Mesenchymal stem cell (in vitro differentiated cells and primary cell): Measurements from ENCODE around the gene PPP1R13B.

Experiments used
- DNase-seq: peaks from one replicate; pipeline ENCODE4 v3.0.0-alpha.2; 2013
- H2AFZ ChIP-seq: one replicate; pipeline ENCODE4 v1.6.1; 2013; ENCODE audit warnings: low read depth, mild to moderate bottlenecking, control low read depth, inconsistent platforms, low read length, moderate library complexity
- H2AK5ac ChIP-seq: 2 replicates; pipeline ENCODE4 v1.6.1; 2013; ENCODE audit warnings: low read length, moderate library complexity, mild to moderate bottlenecking, inconsistent platforms; ENCODE audit not compliant: severe bottlenecking
- H2BK120ac ChIP-seq: one replicate; pipeline ENCODE4 v1.6.1; 2013; ENCODE audit warnings: low read depth, mild to moderate bottlenecking, inconsistent platforms, low read length, moderate library complexity
- H2BK12ac ChIP-seq, 2 experiments: one replicate each; pipeline ENCODE4 v1.6.1; 2013; ENCODE audit warnings: inconsistent platforms in 2 of 2, low read length in 2 of 2, mild to moderate bottlenecking in 2 of 2, moderate library complexity in 2 of 2, control low read depth in 1 of 2
- H2BK15ac ChIP-seq: one replicate; pipeline ENCODE4 v1.6.1; 2013; ENCODE audit warnings: mild to moderate bottlenecking, low read depth, inconsistent platforms; ENCODE audit not compliant: poor library complexity, severe bottlenecking
- H2BK5ac ChIP-seq: 2 replicates; pipeline ENCODE4 v1.6.1; 2013; ENCODE audit warnings: low read depth, mild to moderate bottlenecking, low read length, control low read depth, inconsistent platforms; ENCODE audit not compliant: poor library complexity, severe bottlenecking
- H3K14ac ChIP-seq, 2 experiments: one replicate each; pipeline ENCODE4 v1.6.1; 2013; ENCODE audit warnings: inconsistent platforms in 2 of 2, low read length in 2 of 2, control low read depth in 1 of 2, mild to moderate bottlenecking in 1 of 2, moderate library complexity in 1 of 2
- H3K18ac ChIP-seq, 2 experiments: one replicate each; pipeline ENCODE4 v1.6.1; 2013; ENCODE audit warnings: inconsistent platforms in 2 of 2, low read length in 2 of 2, control low read depth in 1 of 2, low read depth in 1 of 2, mild to moderate bottlenecking in 1 of 2
- H3K23ac ChIP-seq, 2 experiments: one replicate each; pipeline ENCODE4 v1.6.1; 2013; ENCODE audit warnings: inconsistent platforms in 2 of 2, low read length in 2 of 2, mild to moderate bottlenecking in 2 of 2, moderate library complexity in 2 of 2, control low read depth in 1 of 2
- H3K27ac ChIP-seq: 2 replicates; pipeline ENCODE4 v1.5.1; 2013; ENCODE audit warnings: mild to moderate bottlenecking, moderate library complexity, low read length, control low read depth, inconsistent platforms; ENCODE audit not compliant: poor library complexity, severe bottlenecking
- H3K27me3 ChIP-seq, 2 experiments: 2 replicates each; pipeline versions ENCODE4 v1.6.1 to v1.7.0; 2013; ENCODE audit warnings: low read length in 2 of 2, mild to moderate bottlenecking in 2 of 2, moderate library complexity in 2 of 2, control low read depth in 1 of 2, inconsistent platforms in 1 of 2; ENCODE audit not compliant: control insufficient read depth in 1 of 2, insufficient read depth in 1 of 2
- H3K36me3 ChIP-seq, 2 experiments: 2 replicates each; pipeline versions ENCODE4 v1.6.1 to v1.7.0; 2013; ENCODE audit warnings: low read length in 2 of 2, control low read depth in 1 of 2, inconsistent platforms in 1 of 2, low read depth in 1 of 2, mild to moderate bottlenecking in 1 of 2; ENCODE audit not compliant: insufficient read depth in 2 of 2, control insufficient read depth in 1 of 2
- H3K4ac ChIP-seq, 2 experiments: one replicate each; pipeline ENCODE4 v1.6.1; 2013; ENCODE audit warnings: inconsistent platforms in 2 of 2, low read length in 2 of 2, mild to moderate bottlenecking in 2 of 2, moderate library complexity in 2 of 2, control low read depth in 1 of 2, low read depth in 1 of 2
- H3K4me1 ChIP-seq: 2 replicates; pipeline ENCODE4 v1.6.1; 2013; ENCODE audit warnings: low read depth, low read length, control low read depth; ENCODE audit not compliant: control insufficient read depth, insufficient read depth
- H3K4me2 ChIP-seq: 2 replicates; pipeline ENCODE4 v1.6.1; 2013; ENCODE audit warnings: low read length, mild to moderate bottlenecking, inconsistent platforms; ENCODE audit not compliant: poor library complexity, severe bottlenecking
- H3K4me3 ChIP-seq, 2 experiments: 2 replicates each; pipeline versions ENCODE4 v1.5.1 to v1.7.0; 2013; ENCODE audit warnings: low read length in 2 of 2, mild to moderate bottlenecking in 2 of 2, control low read depth in 1 of 2, low read depth in 1 of 2; ENCODE audit not compliant: insufficient read depth in 1 of 2
- H3K79me1 ChIP-seq: replicated peaks from 2 replicates; pipeline ENCODE4 v1.6.1; 2013; ENCODE audit warnings: mild to moderate bottlenecking, control low read depth, low read length, inconsistent platforms; ENCODE audit not compliant: poor library complexity, severe bottlenecking
- H3K9ac ChIP-seq: 2 replicates; pipeline ENCODE4 v1.7.0; 2013; ENCODE audit warnings: mild to moderate bottlenecking, low read length, moderate library complexity
- H3K9me3 ChIP-seq: 2 replicates; pipeline ENCODE4 v1.7.0; 2013; ENCODE audit warnings: mild to moderate bottlenecking, low read length; ENCODE audit not compliant: control insufficient read depth
- H4K8ac ChIP-seq: one replicate; pipeline ENCODE4 v1.6.1; 2013; ENCODE audit warnings: inconsistent platforms, mild to moderate bottlenecking, low read length, moderate library complexity
- H4K91ac ChIP-seq: one replicate; pipeline ENCODE4 v1.6.1; 2013; ENCODE audit warnings: mild to moderate bottlenecking, low read length, inconsistent platforms
- WGBS: methylation state at CpG from one replicate; pipeline ENCODE4 v1.1.7; 2013; ENCODE audit warnings: mixed read lengths; 5-methylcytosine and 5-hydroxymethylcytosine counted together

The PPP1R13B gene

DNA sequence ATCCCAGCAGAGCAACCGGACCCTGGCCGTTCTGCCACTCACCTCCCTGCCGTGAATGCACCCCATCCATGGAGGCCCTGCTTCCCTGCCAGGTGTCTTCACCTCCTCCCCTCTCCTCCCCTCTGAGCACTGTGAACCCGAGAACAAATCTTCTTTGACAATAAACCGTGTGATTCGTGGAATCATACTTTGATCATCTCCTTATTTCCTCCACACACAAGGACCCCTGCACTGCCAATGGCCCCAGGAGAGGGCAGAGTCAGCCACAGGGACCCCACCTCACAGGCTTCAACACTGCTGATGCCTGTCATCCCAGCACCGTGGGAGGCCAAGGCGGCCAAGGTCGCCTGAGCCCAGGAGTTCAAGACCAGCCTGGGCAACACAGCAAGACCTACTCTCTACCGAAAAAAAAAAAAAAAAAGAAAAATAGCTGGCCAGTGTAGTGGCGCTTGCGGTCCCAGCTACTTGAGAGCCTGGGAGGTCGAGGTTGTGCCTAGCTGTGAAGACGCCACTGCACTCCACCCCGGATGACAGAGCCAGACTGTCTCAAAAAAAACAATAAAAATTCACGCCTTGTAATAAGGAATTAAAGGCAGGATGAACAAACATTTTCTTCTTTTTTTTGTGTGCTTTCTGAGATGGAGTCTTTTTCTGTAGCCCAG, 133.2 kb downstream of the PPP1R13B start:
- no peak overlapping the region for H4K91ac ChIP-seq
- no peak overlapping the region for H2BK12ac ChIP-seq
- H2AK5ac ChIP-seq = no peak overlapping the region
- DNase-seq = no peak
- H2BK120ac ChIP-seq = no peak overlapping the region
- no peaks in the 10 kb centered on the region for H3K9me3 ChIP-seq
- H3K9ac ChIP-seq = peak overlapping the region; percentile 74
- H3K36me3 ChIP-seq = peaks cover 16 to 34% of the 10 kb centered on the region in 2 experiments
- 85% methylated on average over 15 of the region's 16 CpGs for WGBS
- H2AFZ ChIP-seq = no peak overlapping the region
- no peak overlapping the region for H3K23ac ChIP-seq
- no peak overlapping the region for H2BK5ac ChIP-seq
- H3K4me2 ChIP-seq = no peak overlapping the region
- H2BK15ac ChIP-seq = no peak overlapping the region
- no peak overlapping the region for H3K14ac ChIP-seq
- H3K18ac ChIP-seq = no peak overlapping the region
- H3K4me3 ChIP-seq = peak overlapping the region in 1 of 2 experiments; percentile 73
- H3K27ac ChIP-seq = no peak overlapping the region
- no peak overlapping the region for H4K8ac ChIP-seq
- no peak overlapping the region for H3K4ac ChIP-seq
- H3K27me3 ChIP-seq = no peaks in the 10 kb centered on the region
- peaks cover 32% of the 10 kb centered on the region for H3K4me1 ChIP-seq
- H3K79me1 ChIP-seq = peaks cover 36% of the 10 kb centered on the region

DNA sequence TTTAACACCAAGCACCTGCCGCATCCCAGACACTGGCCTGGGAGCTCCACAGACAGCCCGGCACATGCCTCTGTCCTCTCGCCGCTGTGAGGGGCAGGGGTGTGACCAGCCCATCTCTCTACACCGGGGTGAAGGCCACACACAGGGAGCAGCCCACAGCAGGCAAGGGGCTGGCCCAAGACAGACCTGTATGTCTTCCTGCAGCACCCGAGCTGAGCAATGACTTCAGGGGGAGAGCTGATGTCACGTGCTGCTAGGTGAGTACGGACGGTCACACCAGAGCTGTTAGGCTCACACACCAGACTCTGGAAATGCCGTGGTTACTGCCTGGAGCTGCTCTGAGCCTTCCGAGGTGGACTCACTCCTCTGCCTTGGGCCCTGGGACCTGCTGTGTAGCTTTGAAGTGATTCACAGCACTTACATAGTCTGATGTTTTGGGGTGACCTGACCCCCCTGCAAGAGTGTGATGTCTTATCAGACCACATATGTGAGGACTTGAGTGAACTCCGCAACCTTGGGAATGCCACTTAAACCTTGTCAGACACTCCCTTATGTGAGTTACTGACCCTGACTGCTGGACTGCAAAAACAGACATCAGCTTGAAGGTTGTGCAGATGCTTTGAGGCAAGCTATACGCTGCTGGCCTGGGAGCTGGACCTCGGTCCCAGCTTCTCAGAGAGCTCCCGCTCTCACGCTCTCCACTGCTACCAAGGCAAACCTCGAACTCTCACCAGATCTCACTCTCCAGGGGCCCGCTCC, 133.9 kb downstream of the PPP1R13B start:
- Histone ChIP-seq H3K4me1 (peaks cover 27% of the 10 kb centered on the region), H3K4me3 (no peak overlapping the region), H3K23ac (no peak overlapping the region), H4K91ac (no peak overlapping the region), H3K79me1 (peaks cover 35% of the 10 kb centered on the region), H4K8ac (no peak overlapping the region), H2BK12ac (no peak overlapping the region), H2BK5ac (no peak overlapping the region), H3K14ac (no peak overlapping the region), H2AK5ac (no peak overlapping the region), H3K27ac (no peak overlapping the region), H3K4ac (no peak overlapping the region), H2BK15ac (no peak overlapping the region), H3K9ac (peak overlapping the region; percentile 74), H3K9me3 (no peaks in the 10 kb centered on the region), H3K18ac (no peak overlapping the region), H2AFZ (no peak overlapping the region), H3K4me2 (no peak overlapping the region), H2BK120ac (no peak overlapping the region), H3K36me3 (peaks cover 23 to 35% of the 10 kb centered on the region in 2 experiments), H3K27me3 (no peaks in the 10 kb centered on the region)
- DNase-seq = no peak
- 91% methylated on average over 18 of the region's 18 CpGs for WGBS

DNA sequence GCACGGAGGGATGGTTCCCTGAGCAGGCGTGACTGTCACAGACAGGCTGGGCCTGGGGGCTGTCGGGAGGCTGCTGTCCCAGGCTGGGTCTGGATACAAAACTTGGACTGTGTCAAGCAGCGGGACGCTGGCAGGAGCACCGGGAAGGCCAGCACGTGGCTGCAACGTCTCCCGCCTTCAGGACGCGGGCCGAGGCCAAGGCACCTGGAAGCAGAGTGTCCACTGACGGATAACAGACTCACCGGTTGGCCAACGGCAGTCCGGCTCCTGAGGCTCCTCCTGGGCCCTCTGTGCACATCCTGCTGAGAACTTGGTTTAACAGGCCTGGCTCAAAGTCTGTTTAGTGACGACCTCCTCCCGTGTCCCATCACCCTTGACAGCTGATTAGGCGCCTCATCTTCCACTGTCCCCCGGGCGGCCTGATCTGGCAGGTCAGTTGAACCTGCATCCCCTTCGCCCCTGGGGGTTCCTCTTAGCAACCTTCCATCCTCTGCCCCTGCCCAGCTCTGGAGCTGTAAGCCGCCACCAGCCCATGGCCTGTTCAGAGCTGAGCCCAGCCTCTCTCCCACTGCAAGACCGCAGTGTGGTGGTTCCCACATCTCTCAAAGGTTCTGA, 134.6 kb downstream of the PPP1R13B start:
- Histone ChIP-seq H3K4me2 (no peak overlapping the region), H2BK15ac (no peak overlapping the region), H3K14ac (no peak overlapping the region), H3K4me3 (no peak overlapping the region), H3K18ac (no peak overlapping the region), H2BK12ac (no peak overlapping the region), H3K4me1 (peaks cover 22% of the 10 kb centered on the region), H2BK120ac (no peak overlapping the region), H3K36me3 (peaks cover 28 to 35% of the 10 kb centered on the region in 2 experiments), H3K9ac (no peak overlapping the region), H2AFZ (no peak overlapping the region), H3K27ac (no peak overlapping the region), H3K27me3 (no peaks in the 10 kb centered on the region), H2AK5ac (no peak overlapping the region), H4K8ac (peak overlapping the region; percentile 48), H3K9me3 (no peaks in the 10 kb centered on the region), H3K23ac (no peak overlapping the region), H3K4ac (no peak overlapping the region), H4K91ac (peak overlapping the region; percentile 18), H2BK5ac (no peak overlapping the region), H3K79me1 (peaks cover 33% of the 10 kb centered on the region)
- WGBS = 89% methylated on average over 24 of the region's 24 CpGs
- no peak for DNase-seq
